ENCODE results near the gene GET3. TPM values are rescaled to one million over a fixed set of nuclear protein-coding genes. Genes with fewer than 3 reads are reported as not detected.
A peak's percentile ranks its signal among the peaks of the same experiment; 100 is the strongest.

GET3 gene
- total and polyA plus RNA-seq, 2 donors (not counting 3 experiments of a cell fraction or from before 2014, with no cell fraction given), result 74.8 to 197 TPM

DNA sequence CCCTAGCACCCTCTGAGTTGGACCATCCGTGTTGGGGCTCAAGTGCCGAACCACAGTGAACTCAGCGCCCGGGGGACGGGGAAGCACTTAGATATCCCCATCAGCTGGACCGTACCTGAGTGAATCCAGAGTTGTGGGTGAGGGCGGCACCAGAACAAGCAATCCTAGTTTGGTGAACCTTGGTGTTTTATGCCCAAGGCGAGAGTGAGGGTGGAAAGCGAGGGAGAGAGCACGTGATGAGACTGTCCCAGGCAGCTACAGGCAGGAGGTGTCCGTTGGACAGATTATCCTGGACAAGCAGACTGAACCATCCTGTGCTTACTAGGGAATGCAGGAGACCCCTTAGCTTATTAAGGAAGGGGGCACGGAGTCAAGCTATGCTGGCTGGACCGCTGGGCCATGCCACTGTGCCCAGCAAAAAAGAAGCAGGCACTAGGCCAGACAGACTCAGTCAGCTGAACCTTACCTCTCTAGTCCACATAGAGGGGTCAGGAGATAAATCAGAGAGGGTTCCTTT is 596 bp downstream of the GET3 start:
- Histone ChIP-seq H3K27ac (ENCODE audit: insufficient read depth, low read depth, low read length) (peak overlapping the region; percentile 87), H3K79me2 (ENCODE audit: control insufficient read depth, insufficient read depth, low read length) (peaks cover 31% of the 10 kb centered on the region), H3K36me3 (ENCODE audit: control insufficient read depth in 2 of 2, extremely low read depth in 1 of 2, insufficient read depth in 2 of 2, low read length in 2 of 2) (peaks cover 0 to 9% of the 10 kb centered on the region in 2 experiments), H4K20me1 (replicated peaks; ENCODE audit: control insufficient read depth, extremely low read depth, insufficient read depth, low read length) (no peaks in the 10 kb centered on the region), H3K4me3 (replicated peaks in 1 of 3; ENCODE audit: insufficient read depth in 1 of 3, low read depth in 1 of 3, low read length in 3 of 3) (peak overlapping the region; percentile 64 to 99 (median 69)), H3K4me1 (ENCODE audit: control insufficient read depth, extremely low read depth, insufficient read depth, low read length) (peaks cover 18% of the 10 kb centered on the region), H3K27me3 (ENCODE audit: control insufficient read depth in 2 of 2, insufficient read depth in 2 of 2, low read length in 2 of 2) (no peaks in the 10 kb centered on the region), H3K9me1 (replicated peaks; ENCODE audit: control insufficient read depth, extremely low read depth, insufficient read depth, low read length) (no peaks in the 10 kb centered on the region), H2AFZ (ENCODE audit: low read depth, low read length) (peak overlapping the region; percentile 74), H3K9ac (replicated peaks; ENCODE audit: extremely low read depth, insufficient read depth, low read length) (peak overlapping the region; percentile 83), H3K4me2 (ENCODE audit: insufficient read depth, low read length) (peak overlapping the region; percentile 79), H3K9me3 (replicated peaks; ENCODE audit: control insufficient read depth, insufficient read depth, low read length) (no peaks in the 10 kb centered on the region)
- no peak for TF ChIP-seq POLR2AphosphoS5 (IDR thresholded peaks at IDR 0.05; ENCODE audit: insufficient read depth, low read depth, low read length)
- TF ChIP-seq JUN (IDR thresholded peaks at IDR 0.05; ENCODE audit: borderline replicate concordance, insufficient read depth, insufficient read length, low read depth), result no peak
- TF ChIP-seq EZH2 (IDR thresholded peaks at IDR 0.05; ENCODE audit: borderline replicate concordance, low read depth, low read length, severe bottlenecking), result no peak
- TF ChIP-seq FOS (IDR thresholded peaks at IDR 0.05; ENCODE audit: borderline replicate concordance, insufficient read depth, low read length), result no peak
- no peak for TF ChIP-seq POLR2A (IDR thresholded peaks at IDR 0.05; ENCODE audit: low read depth, low read length)
- TF ChIP-seq GATA2 (IDR thresholded peaks at IDR 0.05; ENCODE audit: insufficient read depth, insufficient read length, low read depth, low read length), result no peak
- no peak for TF ChIP-seq MYC (IDR thresholded peaks at IDR 0.05; ENCODE audit: low read depth, low read length)
- TF ChIP-seq, protein P1, sequence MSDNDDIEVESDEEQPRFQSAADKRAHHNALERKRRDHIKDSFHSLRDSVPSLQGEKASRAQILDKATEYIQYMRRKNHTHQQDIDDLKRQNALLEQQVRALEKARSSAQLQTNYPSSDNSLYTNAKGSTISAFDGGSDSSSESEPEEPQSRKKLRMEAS (IDR thresholded peaks at IDR 0.05; ENCODE audit: insufficient read depth, insufficient read length), result no peak
- TF ChIP-seq, protein P2, sequence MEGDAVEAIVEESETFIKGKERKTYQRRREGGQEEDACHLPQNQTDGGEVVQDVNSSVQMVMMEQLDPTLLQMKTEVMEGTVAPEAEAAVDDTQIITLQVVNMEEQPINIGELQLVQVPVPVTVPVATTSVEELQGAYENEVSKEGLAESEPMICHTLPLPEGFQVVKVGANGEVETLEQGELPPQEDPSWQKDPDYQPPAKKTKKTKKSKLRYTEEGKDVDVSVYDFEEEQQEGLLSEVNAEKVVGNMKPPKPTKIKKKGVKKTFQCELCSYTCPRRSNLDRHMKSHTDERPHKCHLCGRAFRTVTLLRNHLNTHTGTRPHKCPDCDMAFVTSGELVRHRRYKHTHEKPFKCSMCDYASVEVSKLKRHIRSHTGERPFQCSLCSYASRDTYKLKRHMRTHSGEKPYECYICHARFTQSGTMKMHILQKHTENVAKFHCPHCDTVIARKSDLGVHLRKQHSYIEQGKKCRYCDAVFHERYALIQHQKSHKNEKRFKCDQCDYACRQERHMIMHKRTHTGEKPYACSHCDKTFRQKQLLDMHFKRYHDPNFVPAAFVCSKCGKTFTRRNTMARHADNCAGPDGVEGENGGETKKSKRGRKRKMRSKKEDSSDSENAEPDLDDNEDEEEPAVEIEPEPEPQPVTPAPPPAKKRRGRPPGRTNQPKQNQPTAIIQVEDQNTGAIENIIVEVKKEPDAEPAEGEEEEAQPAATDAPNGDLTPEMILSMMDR (IDR thresholded peaks at IDR 0.05; ENCODE audit: extremely low read depth in 1 of 2, insufficient read depth in 1 of 2, low read depth in 1 of 2, low read length in 2 of 2), result no peak
- ChIA-PET POLR2A (interaction anchor here (0.6 kb wide), 1 partner anchor 11 kb away, joined by 4 read pairs; no protein-coding TSS in a partner anchor), CTCF (interaction anchor here (0.8 to 2.4 kb wide), 4 partner anchors 20 to 86 kb away, joined by 3 to 11 read pairs (median 8); no protein-coding TSS in a partner anchor)
- no TSS peak for BruUV-seq (replicated peaks)
- dilution Hi-C loops (cut with MboI; ENCODE audit: extremely low pct_ligation_motif_present, low sequenced_read_pairs) (no loop called here), intact Hi-C loops (cut with micrococcal nuclease) (loop anchor here (1.0 to 10.0 kb wide), 4 partner anchors 42 to 123 kb away; partner anchors contain the start of genes DHPS, FBXW9, RNASEH2A and ZNF490)
- FAIRE-seq, result no peak
- DNase-seq (ENCODE audit: low read depth, low spot score), result no peak

All from endothelial cell of umbilical vein (primary cell).